H9 (cell line): ENCODE data around the gene LARGE1. TPM values are rescaled to one million over a fixed set of nuclear protein-coding genes. Genes with fewer than 3 reads are reported as not detected.

ENCODE experiments used
- DNase-seq: peaks from one replicate; pipeline ENCODE4 v3.0.0-alpha.2; 2017
- H2AFZ ChIP-seq: one replicate; pipeline ENCODE4 v1.6.1; 2013; ENCODE audit warnings: mild to moderate bottlenecking, low read length, control low read depth, moderate library complexity
- H2AK5ac ChIP-seq: 2 replicates; pipeline ENCODE4 v1.6.1; 2013; ENCODE audit warnings: low read length, control low read depth, mixed read lengths; ENCODE audit not compliant: insufficient read length
- H2BK120ac ChIP-seq: one replicate; pipeline ENCODE4 v1.6.1; 2013; ENCODE audit warnings: low read depth, mild to moderate bottlenecking, low read length, control low read depth, inconsistent platforms; ENCODE audit not compliant: poor library complexity, severe bottlenecking
- H2BK12ac ChIP-seq: 2 replicates; pipeline ENCODE4 v1.6.1; 2013; ENCODE audit warnings: low read length, control low read depth, mixed read lengths, low read depth; ENCODE audit not compliant: insufficient read length
- H2BK15ac ChIP-seq: 2 replicates; pipeline ENCODE4 v1.6.1; 2013; ENCODE audit warnings: low read depth, low read length, control low read depth
- H2BK20ac ChIP-seq: one replicate; pipeline ENCODE4 v1.6.1; 2013; ENCODE audit warnings: low read depth, mild to moderate bottlenecking, low read length, control low read depth, inconsistent platforms; ENCODE audit not compliant: poor library complexity, severe bottlenecking
- H2BK5ac ChIP-seq: 2 replicates; pipeline ENCODE4 v1.6.1; 2013; ENCODE audit warnings: low read length, control low read depth, mixed read lengths; ENCODE audit not compliant: insufficient read length
- H3K14ac ChIP-seq: 2 replicates; pipeline ENCODE4 v1.6.1; 2013; ENCODE audit warnings: low read length, control low read depth; ENCODE audit not compliant: insufficient read depth
- H3K18ac ChIP-seq: 2 replicates; pipeline ENCODE4 v1.6.1; 2013; ENCODE audit warnings: low read depth, mild to moderate bottlenecking, mixed read lengths, low read length, control low read depth; ENCODE audit not compliant: insufficient read length
- H3K23ac ChIP-seq: 2 replicates; pipeline ENCODE4 v1.6.1; 2013; ENCODE audit warnings: low read length, control low read depth, mixed read lengths, low read depth; ENCODE audit not compliant: insufficient read length
- H3K23me2 ChIP-seq: 2 replicates; pipeline ENCODE4 v1.6.1; 2013; ENCODE audit warnings: low read depth, mild to moderate bottlenecking, mixed read lengths, low read length, control low read depth; ENCODE audit not compliant: insufficient read length, poor library complexity, severe bottlenecking
- H3K27ac ChIP-seq: 2 replicates; pipeline ENCODE4 v1.5.1; 2013; ENCODE audit warnings: low read length, control low read depth, mixed read lengths, low read depth; ENCODE audit not compliant: insufficient read length
- H3K27me3 ChIP-seq: 2 replicates; pipeline ENCODE4 v1.6.1; 2013; ENCODE audit warnings: low read length, control low read depth, inconsistent platforms; ENCODE audit not compliant: insufficient read depth
- H3K4ac ChIP-seq: 2 replicates; pipeline ENCODE4 v1.6.1; 2013; ENCODE audit warnings: low read depth, mild to moderate bottlenecking, control low read depth, inconsistent platforms, low read length, moderate library complexity
- H3K4me1 ChIP-seq: 2 replicates; pipeline ENCODE4 v1.6.1; 2013; ENCODE audit warnings: low read length, control low read depth, inconsistent platforms; ENCODE audit not compliant: insufficient read depth
- H3K4me2 ChIP-seq: 2 replicates; pipeline ENCODE4 v1.6.1; 2013; ENCODE audit warnings: low read length, control low read depth, mixed read lengths; ENCODE audit not compliant: insufficient read length, insufficient read depth
- H3K56ac ChIP-seq: 2 replicates; pipeline ENCODE4 v1.6.1; 2013; ENCODE audit warnings: low read depth, mild to moderate bottlenecking, mixed read lengths, low read length, control low read depth; ENCODE audit not compliant: insufficient read length
- H3K79me1 ChIP-seq: 2 replicates; pipeline ENCODE4 v1.6.1; 2013; ENCODE audit warnings: low read depth, mild to moderate bottlenecking, moderate library complexity, low read length, control low read depth, inconsistent platforms; ENCODE audit not compliant: insufficient read depth, poor library complexity, severe bottlenecking
- H3K79me2 ChIP-seq: 2 replicates; pipeline ENCODE4 v1.6.1; 2013; ENCODE audit warnings: low read length, control low read depth, inconsistent platforms; ENCODE audit not compliant: insufficient read depth
- H3K9ac ChIP-seq: 2 replicates; pipeline ENCODE4 v1.6.1; 2013; ENCODE audit warnings: low read length, control low read depth, mixed read lengths; ENCODE audit not compliant: insufficient read length; ENCODE audit errors: extremely low read depth
- H3K9me3 ChIP-seq: one replicate; pipeline ENCODE4 v1.6.1; 2013; ENCODE audit warnings: low read depth, low read length, inconsistent platforms; ENCODE audit not compliant: control insufficient read depth
- H3T11ph ChIP-seq: one replicate; pipeline ENCODE4 v1.6.1; 2013; ENCODE audit warnings: mild to moderate bottlenecking, low read length, control low read depth, inconsistent platforms
- H4K20me1 ChIP-seq: one replicate; pipeline ENCODE4 v1.6.1; 2013; ENCODE audit not compliant: control insufficient read depth, insufficient read length, insufficient read depth
- H4K5ac ChIP-seq: 2 replicates; pipeline ENCODE4 v1.6.1; 2013; ENCODE audit warnings: low read depth, mild to moderate bottlenecking, mixed read lengths, low read length, control low read depth; ENCODE audit not compliant: insufficient read length
- H4K8ac ChIP-seq: replicated peaks from 2 replicates; pipeline ENCODE4 v1.6.1; 2013; ENCODE audit warnings: low read length, control low read depth, mixed read lengths, low read depth; ENCODE audit not compliant: insufficient read length
- H4K91ac ChIP-seq: 2 replicates; pipeline ENCODE4 v1.6.1; 2013; ENCODE audit warnings: low read depth, mild to moderate bottlenecking, moderate library complexity, mixed read lengths, low read length, control low read depth; ENCODE audit not compliant: insufficient read length
- H3K27ac Mint-ChIP-seq, 3 experiments: 2 replicates in 2 of 3; 3 replicates in 1 of 3; pipeline ENCODE4 v1.8.0; 2020 to 2021; ENCODE audit warnings: mixed read lengths in 3 of 3, mild to moderate bottlenecking in 1 of 3, moderate library complexity in 1 of 3
- H3K27me3 Mint-ChIP-seq: 2 replicates; pipeline ENCODE4 v1.8.0; 2021; ENCODE audit warnings: low read depth, mild to moderate bottlenecking, moderate library complexity, mixed read lengths
- H3K36me3 Mint-ChIP-seq, 3 experiments: 2 replicates in 2 of 3; 3 replicates in 1 of 3; pipeline ENCODE4 v1.8.0; 2020 to 2021; ENCODE audit warnings: low read depth in 3 of 3, mixed read lengths in 3 of 3; ENCODE audit not compliant: insufficient read depth in 1 of 3
- H3K4me1 Mint-ChIP-seq, 2 experiments: 2 replicates each; pipeline ENCODE4 v1.8.0; 2020; ENCODE audit warnings: mixed read lengths in 2 of 2
- H3K4me3 Mint-ChIP-seq, 2 experiments: 2 replicates in 1 of 2; 3 replicates in 1 of 2; pipeline ENCODE4 v1.8.0; 2020 to 2021; ENCODE audit warnings: mild to moderate bottlenecking in 2 of 2, mixed read lengths in 2 of 2, moderate library complexity in 1 of 2
- H3K9me3 Mint-ChIP-seq, 2 experiments: 2 replicates in 1 of 2; 3 replicates in 1 of 2; pipeline ENCODE4 v1.8.0; 2020; ENCODE audit warnings: mild to moderate bottlenecking in 2 of 2, mixed read lengths in 2 of 2, moderate library complexity in 1 of 2
- CTCF ChIP-seq: fragments of 200-600 bp; sonication (generic); conservative IDR thresholded peaks from 3 replicates; pipeline ENCODE4 v1.8.0; 2021; ENCODE audit warnings: antibody characterized with exemption, mild to moderate bottlenecking
- WGBS: extraction: QIAGEN DNeasy Blood & Tissue Kit; methylation state at CpG from one replicate; pipeline ENCODE4 v1.1.7; 2013; ENCODE audit warnings: missing lambda C conversion rate, low lambda C conversion rate, mixed read lengths; ENCODE audit not compliant: insufficient read length; ENCODE audit errors: extremely low coverage; 5-methylcytosine and 5-hydroxymethylcytosine counted together
- total RNA-seq: library from RNA; stranded (reverse); gene quantifications from 2 replicates; pipeline ENCODE4 v1.2.1, GENCODE V29; 2021

Gene LARGE1
- total RNA-seq, 1 experiment from 2014 or later = 43.5 TPM

GRCh38 chr22:33575041-33575440 lies 345.2 kb downstream of the LARGE1 start:
- Histone ChIP-seq H3K4ac (no peak overlapping the region), H3T11ph (no peak overlapping the region), H3K9me3 (no peaks in the 10 kb centered on the region), H3K27me3 (no peaks in the 10 kb centered on the region), H3K23ac (no peak overlapping the region), H3K56ac (no peak overlapping the region), H3K4me1 (peaks cover 3% of the 10 kb centered on the region; the same call in 1 of the 2 replicates), H4K8ac (no peak overlapping the region), H2BK5ac (no peak overlapping the region), H3K79me1 (no peaks in the 10 kb centered on the region), H4K91ac (no peak overlapping the region), H3K18ac (no peak overlapping the region), H2BK12ac (no peak overlapping the region), H2BK20ac (no peak overlapping the region), H2BK120ac (no peak overlapping the region), H2AFZ (no peak overlapping the region), H3K14ac (no peak overlapping the region), H3K23me2 (no peaks in the 10 kb centered on the region), H4K20me1 (no peaks in the 10 kb centered on the region), H2BK15ac (no peak overlapping the region), H3K4me2 (no peak overlapping the region), H3K79me2 (0 out of 2 replicates have a peak, but pooled peaks cover 4% of the 10 kb centered on the region), H4K5ac (no peak overlapping the region), H2AK5ac (no peak overlapping the region), H3K9ac (no peak overlapping the region), H3K27ac (no peak overlapping the region)
- Mint-ChIP-seq H3K9me3 (no peaks in the 10 kb centered on the region), H3K27me3 (no peaks in the 10 kb centered on the region), H3K27ac (no peak overlapping the region), H3K4me1 (peaks cover 16 to 35% of the 10 kb centered on the region in 2 experiments), H3K36me3 (no peaks in the 10 kb centered on the region; a peak in 1 of 7 replicates), H3K4me3 (no peak overlapping the region)
- WGBS = no CpG with 5 or more reads among the region's 2 CpGs
- no peak for DNase-seq
- TF ChIP-seq CTCF = no peak
